CD4-positive, alpha-beta T cell treated with Interleukin-1 beta for 1 hour (primary cell): Measurements from ENCODE around the gene BTBD1.
"Not testable (repeated sequence)": the region's sequence is repeated elsewhere in the genome, so short reads cannot be mapped to it uniquely, and the experiment has no call there.

ENCODE experiments used
- DNase-seq, 2 donors: peaks; one replicate each; pipeline ENCODE4 v3.0.0-alpha.2; 2020 to 2022

BTBD1 gene

GRCh38 chr15:83053151-83053550 is 13.9 kb downstream of the BTBD1 start:
- no peak for DNase-seq

GRCh38 chr15:83046558-83047127 is 20.4 kb downstream of the BTBD1 start:
- no peak for DNase-seq

- no peak for DNase-seq
Observed at GRCh38 chr15:83044156-83044555, 22.9 kb downstream of the BTBD1 start.

GRCh38 chr15:83039206-83039605 is 27.8 kb downstream of the BTBD1 start:
- no peak for DNase-seq

GRCh38 chr15:83036253-83036652 is 30.8 kb downstream of the BTBD1 start:
- DNase-seq: no peak

GRCh38 chr15:83031234-83031633 is 35.8 kb downstream of the BTBD1 start:
- DNase-seq: not testable (repeated sequence)

- no peak for DNase-seq
Observed at GRCh38 chr15:83030021-83030420, 37.0 kb downstream of the BTBD1 start.

GRCh38 chr15:83018436-83018835 is 48.6 kb downstream of the BTBD1 start:
- no peak for DNase-seq

- no peak for DNase-seq
Observed at GRCh38 chr15:83016906-83017305, 50.1 kb downstream of the BTBD1 start.

GRCh38 chr15:83015361-83015760 is 51.7 kb downstream of the BTBD1 start:
- DNase-seq: no peak

- DNase-seq: no peak
Observed at GRCh38 chr15:83014205-83014653, 52.8 kb downstream of the BTBD1 start.

- no peak for DNase-seq
Observed at GRCh38 chr15:83012636-83013035, 54.4 kb downstream of the BTBD1 start.

GRCh38 chr15:83012076-83012426 is 55.0 kb downstream of the BTBD1 start:
- DNase-seq: no peak

GRCh38 chr15:83011271-83012075 is 55.6 kb downstream of the BTBD1 start, which contains the start of gene C15orf40:
TSS of gene C15orf40 (minus strand) at chr15:83011639. CDS start at chr15:83011607, 32 bp downstream.
- peak; percentile 88 to 90 for DNase-seq

- peak; percentile 76 to 81 for DNase-seq
Observed at GRCh38 chr15:83010709-83011270, 56.3 kb downstream of the BTBD1 start.

- DNase-seq: not testable (repeated sequence)
Observed at GRCh38 chr15:83000672-83001031, 66.4 kb downstream of the BTBD1 start.

GRCh38 chr15:82999905-83000671 is 67.0 kb downstream of the BTBD1 start:
- peak; percentile 21 to 63 for DNase-seq

- DNase-seq: no peak
Observed at GRCh38 chr15:82999426-82999825, 67.6 kb downstream of the BTBD1 start.

GRCh38 chr15:82995938-82996337 is 71.1 kb downstream of the BTBD1 start:
- DNase-seq: no peak

GRCh38 chr15:82995076-82995475 is 72.0 kb downstream of the BTBD1 start:
- no peak for DNase-seq

- no peak for DNase-seq
Observed at GRCh38 chr15:82993144-82993543, 73.9 kb downstream of the BTBD1 start.

- no peak for DNase-seq
Observed at GRCh38 chr15:82992436-82992998, 74.5 kb downstream of the BTBD1 start.

- peak; percentile 15 to 33 for DNase-seq
Observed at GRCh38 chr15:82986442-82986780, 80.6 kb downstream of the BTBD1 start.
